Activated effector memory CD4-positive, alpha-beta T cell treated with anti-CD3 and anti-CD28 coated beads, Interleukin-2, amount 50 U/mL, for 16 hours (primary cell): ENCODE data around the gene IQCB1.

ENCODE experiments used
- DNase-seq: peaks from one replicate; pipeline ENCODE4 v3.0.0-alpha.2; 2020

IQCB1 gene

DNA sequence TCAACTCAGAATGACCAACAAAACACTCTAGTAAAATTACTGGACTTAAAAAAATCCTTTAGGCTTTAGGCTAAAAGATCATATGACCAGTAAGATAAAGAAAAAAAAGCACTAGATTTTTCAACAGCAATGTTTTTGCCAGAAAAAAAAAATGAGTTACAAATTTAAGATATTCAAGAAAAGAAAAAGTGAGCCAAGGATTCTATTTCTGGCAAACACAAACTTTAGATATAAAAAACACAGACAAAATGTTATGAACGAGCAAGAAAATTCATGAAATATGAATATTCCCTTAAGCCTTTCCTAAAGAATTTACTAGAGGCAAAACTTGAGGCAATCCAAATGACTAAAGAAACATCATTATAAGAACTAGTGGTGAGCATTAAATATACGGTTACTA is 94.0 kb downstream of the IQCB1 start:
- no peak for DNase-seq

DNA sequence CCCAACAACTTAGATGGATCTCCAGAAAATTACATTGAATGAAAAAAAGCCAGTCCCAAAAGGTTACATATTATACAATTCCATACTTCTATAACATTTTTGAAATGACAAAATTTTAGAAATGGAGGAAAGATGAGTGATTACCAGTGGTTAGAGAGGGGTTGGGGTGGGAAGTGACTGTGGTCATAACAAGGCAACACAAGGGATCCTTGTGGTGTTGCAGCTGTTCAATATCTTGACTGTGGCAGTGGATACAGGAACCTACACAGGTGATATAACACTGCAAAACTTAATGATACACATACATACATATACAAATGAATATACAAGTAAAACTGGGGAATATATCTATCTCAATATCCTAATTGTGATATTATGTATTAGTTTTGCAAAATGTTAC is 95.0 kb downstream of the IQCB1 start:
- no peak for DNase-seq

DNA sequence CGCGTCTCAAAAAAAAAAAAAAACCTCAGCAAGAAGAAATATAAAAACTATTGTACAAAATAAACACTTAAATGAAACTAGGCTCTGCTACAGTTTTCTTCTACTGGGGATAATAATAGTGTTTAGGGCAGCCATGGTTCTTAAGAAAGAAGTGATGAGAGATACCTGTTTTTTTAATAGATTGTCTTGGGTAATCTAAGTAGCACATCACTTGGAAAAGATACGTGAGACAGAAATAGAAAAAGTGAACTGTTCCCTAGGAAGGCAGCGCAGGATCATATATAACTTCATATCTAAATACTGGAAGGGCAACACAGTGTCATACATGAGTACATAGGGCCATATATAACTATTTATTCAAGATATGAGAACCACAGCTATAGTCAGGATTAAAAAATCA is 97.2 kb downstream of the IQCB1 start:
- DNase-seq: no peak

DNA sequence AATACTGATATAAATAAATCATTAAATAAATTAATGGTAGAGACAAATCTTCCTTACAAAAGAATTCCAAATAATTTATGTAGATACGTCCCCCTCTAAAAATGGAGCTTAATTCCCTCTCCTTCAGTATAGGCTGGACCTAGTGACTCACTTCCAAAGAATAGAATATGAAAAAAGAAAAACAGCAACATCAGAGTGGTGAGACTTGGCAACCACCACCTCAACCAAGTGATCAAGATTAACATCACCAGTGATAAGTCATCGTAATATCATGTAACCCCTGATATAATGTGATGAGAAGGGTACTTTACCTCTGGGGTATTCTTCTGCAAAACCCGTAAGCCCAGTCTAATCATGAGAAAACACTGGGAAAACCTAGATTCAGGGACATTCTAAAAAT is 98.7 kb downstream of the IQCB1 start:
- no peak for DNase-seq

DNA sequence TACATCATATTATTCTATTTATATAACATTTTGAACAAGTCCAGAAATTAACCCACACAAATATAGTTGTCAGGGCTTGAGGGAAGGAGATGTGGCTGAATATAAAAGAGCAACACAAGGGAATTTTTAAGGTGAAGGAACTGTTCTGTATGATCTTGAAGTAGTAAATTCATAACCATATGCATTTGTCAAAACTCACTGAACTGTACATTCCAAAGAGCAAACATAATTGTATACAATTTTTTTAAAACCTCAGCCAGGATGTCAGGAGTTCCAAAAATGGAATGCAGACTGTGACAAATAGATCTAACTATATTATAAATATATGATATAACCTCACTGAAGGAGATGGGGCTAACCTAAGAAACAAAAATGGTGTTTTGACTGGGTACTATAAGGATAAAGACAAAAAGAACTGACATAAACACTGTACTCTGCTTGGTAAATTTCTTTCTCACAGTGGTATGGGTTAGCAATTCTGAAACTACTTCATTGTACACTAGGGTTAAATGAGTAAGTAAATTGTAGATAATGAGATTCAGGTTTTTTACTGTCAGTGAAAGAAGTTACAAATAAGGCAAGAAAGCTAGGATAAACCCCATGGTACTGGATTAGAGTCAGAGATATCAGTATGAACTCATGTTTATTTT is 99.7 kb downstream of the IQCB1 start:
- no peak for DNase-seq

DNA sequence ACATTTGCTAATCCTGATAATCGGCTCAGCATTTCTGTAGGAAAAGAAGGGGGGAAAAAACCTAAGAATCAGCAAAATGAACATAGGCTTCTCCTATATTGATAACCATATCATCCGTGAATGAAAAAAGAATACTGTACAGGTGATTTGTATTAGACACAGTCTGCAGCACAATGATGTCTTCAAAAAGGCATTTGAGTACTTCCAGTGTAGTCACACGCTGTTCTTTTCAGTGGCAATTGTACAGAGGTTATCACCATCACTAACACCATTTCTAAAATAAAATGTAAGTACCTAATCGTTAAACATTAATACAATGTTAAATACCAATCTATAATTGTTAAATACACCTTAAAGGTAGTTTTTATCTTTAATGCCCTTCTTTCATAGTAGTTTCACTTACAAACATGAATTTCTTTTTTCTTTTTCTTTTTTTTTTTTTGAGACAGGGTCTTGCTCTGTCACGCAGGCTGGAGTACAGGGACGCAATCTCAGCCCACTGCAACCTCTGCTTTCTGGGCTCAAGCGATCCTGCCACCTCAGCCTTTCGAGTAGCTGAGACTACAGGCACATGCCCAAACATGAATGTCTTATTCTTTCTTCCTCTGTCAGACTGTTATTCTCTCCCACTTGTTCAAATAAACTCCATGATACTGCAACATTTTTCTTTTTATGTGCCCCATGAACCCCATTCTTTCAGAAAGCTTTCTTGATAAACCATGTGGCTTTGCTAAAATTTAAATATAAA is 103.7 kb downstream of the IQCB1 start:
- no peak for DNase-seq

DNA sequence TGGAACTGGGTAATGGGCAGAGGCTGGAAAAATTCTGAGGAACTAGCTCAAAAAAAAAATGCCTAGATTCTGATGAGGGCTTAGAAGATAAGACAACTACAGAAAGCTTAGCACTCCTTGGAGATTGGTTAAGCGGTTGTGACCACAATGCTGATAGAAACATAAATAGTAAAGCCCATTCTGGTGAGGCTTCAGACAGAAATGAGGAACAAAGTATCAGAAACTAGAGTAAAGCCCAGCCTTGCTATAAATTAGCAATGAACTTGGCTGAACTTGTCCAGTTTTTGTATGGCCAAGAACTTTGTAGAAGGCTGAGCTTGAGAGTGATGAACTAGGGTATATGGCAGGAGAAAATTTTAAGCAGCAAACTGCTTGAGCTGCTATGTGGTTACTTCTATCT is 110.7 kb downstream of the IQCB1 start:
- DNase-seq: no peak

DNA sequence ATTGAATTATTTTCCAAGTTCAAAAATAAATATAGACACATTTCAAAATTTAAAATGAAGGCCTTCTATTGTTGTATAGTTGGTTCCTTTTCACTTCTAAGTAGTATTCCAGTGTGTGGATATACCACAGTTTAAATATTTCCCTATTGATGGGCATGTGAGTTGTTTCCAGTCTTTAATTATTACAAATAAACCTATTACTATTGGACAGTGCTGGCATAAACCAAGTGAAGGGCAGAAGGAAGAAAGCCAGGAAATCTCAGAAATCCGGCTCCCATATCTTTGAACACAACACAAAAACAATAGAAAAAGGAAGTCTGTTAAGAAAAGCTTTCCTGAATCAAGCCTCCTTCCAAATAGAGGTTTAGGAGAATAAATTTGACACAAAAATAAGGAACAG is 111.4 kb downstream of the IQCB1 start:
- DNase-seq: no peak

DNA sequence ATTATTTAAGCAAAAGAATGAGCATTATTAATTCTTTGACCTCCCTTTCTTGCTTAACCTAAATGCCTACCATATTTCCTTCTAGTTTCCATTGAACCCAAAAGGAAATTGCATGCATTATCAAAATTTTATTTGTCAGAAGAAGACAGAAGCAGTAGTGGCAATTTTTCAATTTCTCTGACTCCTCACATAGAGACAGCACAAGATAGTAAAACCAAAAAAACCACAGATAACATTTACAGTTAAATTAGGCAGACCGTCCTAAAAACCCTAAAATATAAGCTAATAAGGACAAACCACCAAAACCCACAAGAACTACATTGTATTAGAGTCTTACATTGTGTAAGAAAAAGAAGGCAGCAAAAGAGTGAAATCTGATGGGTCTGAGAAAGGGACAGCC is 112.4 kb downstream of the IQCB1 start:
- DNase-seq: no peak

DNA sequence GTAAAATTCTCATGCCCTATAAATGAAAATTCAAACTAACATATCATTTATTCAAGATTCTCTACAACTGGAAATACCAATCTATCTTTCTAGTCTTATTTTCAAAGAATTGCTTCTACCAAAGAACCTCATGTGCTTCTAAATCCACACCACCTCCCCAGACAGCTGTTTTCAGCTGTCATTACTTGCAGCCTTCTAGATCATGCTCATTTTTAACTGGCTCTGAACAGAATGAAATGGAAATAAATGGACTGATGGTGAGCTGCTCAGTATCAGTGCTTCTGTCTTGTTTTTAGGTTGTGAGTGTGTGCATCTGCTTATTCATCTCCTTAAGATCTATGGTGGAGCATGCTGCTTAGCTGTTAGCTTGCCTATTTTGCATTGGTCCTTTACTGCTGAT is 114.7 kb downstream of the IQCB1 start:
- DNase-seq: no peak
